HG03139 (cell line): ENCODE data around the gene SMIM44.
"Not testable (repeated sequence)": the region's sequence is repeated elsewhere in the genome, so short reads cannot be mapped to it uniquely, and the experiment has no call there.

Experiments used
- ATAC-seq: cut with Tn5 transposase; IDR thresholded peaks from one replicate; pipeline ENCODE4 v1.9.1; 2021; ENCODE audit not compliant: unreplicated experiment

The SMIM44 gene

GRCh38 chr19:3483226-3483628 lies at the start of gene SMIM44:
Gene SMIM44 (minus strand): TSS chr19:3483441. CDS start chr19:3483403, 38 bp downstream.
- ATAC-seq = no peak

GRCh38 chr19:3533033-3533432 lies 49.8 kb upstream of the SMIM44 start:
- no peak for ATAC-seq

GRCh38 chr19:3532154-3532786 lies 49.0 kb upstream of the SMIM44 start:
- no peak for ATAC-seq

- ATAC-seq = no peak
These were observed 48.5 kb upstream of the SMIM44 start for GRCh38 chr19:3531716-3532115.

- ATAC-seq = no peak
These were observed 47.1 kb upstream of the SMIM44 start for GRCh38 chr19:3530389-3530788.

GRCh38 chr19:3529299-3529698 lies 46.1 kb upstream of the SMIM44 start:
- ATAC-seq = not testable (repeated sequence)

GRCh38 chr19:3528539-3529211 lies 45.4 kb upstream of the SMIM44 start:
- no peak for ATAC-seq

- no peak for ATAC-seq
These were observed 44.8 kb upstream of the SMIM44 start for GRCh38 chr19:3528080-3528479.

- no peak for ATAC-seq
These were observed 44.1 kb upstream of the SMIM44 start for GRCh38 chr19:3527238-3527910.

GRCh38 chr19:3526507-3527237 lies 43.4 kb upstream of the SMIM44 start:
- ATAC-seq = no peak

GRCh38 chr19:3524904-3525451 lies 41.7 kb upstream of the SMIM44 start:
- no peak for ATAC-seq

GRCh38 chr19:3524078-3524842 lies 41.0 kb upstream of the SMIM44 start:
- no peak for ATAC-seq

- ATAC-seq = no peak
These were observed 40.3 kb upstream of the SMIM44 start for GRCh38 chr19:3523361-3524077.

- no peak for ATAC-seq
These were observed 39.5 kb upstream of the SMIM44 start for GRCh38 chr19:3522421-3523360.

GRCh38 chr19:3521104-3521445 lies 37.8 kb upstream of the SMIM44 start:
- no peak for ATAC-seq

- no peak for ATAC-seq
These were observed 37.2 kb upstream of the SMIM44 start for GRCh38 chr19:3520166-3521103.

- ATAC-seq = no peak
These were observed 35.9 kb upstream of the SMIM44 start for GRCh38 chr19:3519126-3519525.

GRCh38 chr19:3518659-3519058 lies 35.4 kb upstream of the SMIM44 start:
- ATAC-seq = no peak
